ENCODE data around the gene SRSF4.

The SRSF4 gene

GRCh38 chr1:29202053-29202452 is 20.4 kb upstream of the SRSF4 start:
- DNase-seq = no peak

- DNase-seq = no peak
These were observed 19.9 kb upstream of the SRSF4 start for GRCh38 chr1:29201595-29202051.

GRCh38 chr1:29200906-29201594 is 19.4 kb upstream of the SRSF4 start:
- no peak for DNase-seq

GRCh38 chr1:29197993-29198392 is 16.3 kb upstream of the SRSF4 start:
- DNase-seq = no peak

- DNase-seq = no peak
These were observed 15.9 kb upstream of the SRSF4 start for GRCh38 chr1:29197590-29197924.

GRCh38 chr1:29196863-29197589 is 15.3 kb upstream of the SRSF4 start:
- DNase-seq = no peak

- no peak for DNase-seq
These were observed 14.2 kb upstream of the SRSF4 start for GRCh38 chr1:29195881-29196291.

- no peak for DNase-seq
These were observed 12.3 kb upstream of the SRSF4 start for GRCh38 chr1:29193879-29194455.

- DNase-seq = no peak
These were observed 9.0 kb upstream of the SRSF4 start for GRCh38 chr1:29190718-29191117.

- DNase-seq = no peak
These were observed 5.0 kb upstream of the SRSF4 start for GRCh38 chr1:29186707-29187106.

- no peak for DNase-seq
These were observed 4.6 kb upstream of the SRSF4 start for GRCh38 chr1:29186252-29186651.

GRCh38 chr1:29183287-29183686 is 1.6 kb upstream of the SRSF4 start:
- DNase-seq = no peak

- DNase-seq = no peak
These were observed 945 bp downstream of the SRSF4 start for GRCh38 chr1:29180497-29181412.

GRCh38 chr1:29179641-29180184 is 2.0 kb downstream of the SRSF4 start:
- DNase-seq = no peak

- no peak for DNase-seq
These were observed 4.5 kb downstream of the SRSF4 start for GRCh38 chr1:29177022-29177705.

- no peak for DNase-seq
These were observed 5.1 kb downstream of the SRSF4 start for GRCh38 chr1:29176576-29176975.

- DNase-seq = no peak
These were observed 9.2 kb downstream of the SRSF4 start for GRCh38 chr1:29172415-29172939.

- no peak for DNase-seq
These were observed 10.2 kb downstream of the SRSF4 start for GRCh38 chr1:29171521-29171920.

GRCh38 chr1:29171089-29171488 is 10.6 kb downstream of the SRSF4 start:
- DNase-seq = no peak

- DNase-seq = no peak
These were observed 11.7 kb downstream of the SRSF4 start for GRCh38 chr1:29169976-29170375.

- DNase-seq = no peak
These were observed 13.8 kb downstream of the SRSF4 start for GRCh38 chr1:29167904-29168303.

All from right kidney (tissue), 1 donor.